ENCODE data around the gene ZNF646.

The ZNF646 gene

DNA sequence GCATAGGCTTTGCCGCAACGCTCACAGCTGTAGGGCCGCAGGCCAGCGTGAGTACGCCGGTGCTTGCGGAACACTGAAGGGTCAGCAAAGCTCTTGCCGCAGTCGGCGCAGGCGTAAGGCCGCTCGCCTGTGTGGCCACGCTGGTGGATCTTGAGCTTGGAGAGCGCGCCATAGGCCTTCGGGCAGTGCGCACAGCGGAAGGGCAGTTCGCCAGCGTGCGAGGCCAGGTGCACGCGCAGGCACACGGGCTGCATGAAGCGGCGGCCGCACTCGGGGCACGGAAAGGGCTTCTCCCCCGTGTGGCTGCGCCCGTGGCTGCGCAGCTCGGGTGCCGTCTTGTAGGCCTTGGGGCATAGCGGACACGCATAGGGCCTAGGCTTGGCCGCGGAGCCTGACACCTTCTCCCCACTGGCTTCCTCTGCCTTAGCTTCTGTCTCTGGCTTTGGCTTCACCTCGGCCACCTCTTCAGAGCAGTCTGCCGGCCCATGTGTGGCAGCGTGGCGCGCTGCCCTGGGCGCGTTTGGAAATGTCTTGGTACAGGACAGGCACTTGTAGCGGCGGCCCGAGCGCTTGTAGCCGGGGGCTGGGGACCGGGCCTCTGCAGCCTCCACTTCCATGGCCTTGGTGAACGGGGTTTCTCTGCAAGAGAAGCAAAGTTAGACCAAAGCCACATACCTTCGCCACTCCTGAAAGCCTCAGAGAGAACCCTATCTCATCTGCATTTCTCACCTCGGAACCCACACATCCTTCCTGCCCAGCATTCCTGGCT, 10.2 kb upstream of the ZNF646 start:
- DNase-seq (ENCODE audit: low read depth), result no peak
- TF ChIP-seq, protein P1, sequence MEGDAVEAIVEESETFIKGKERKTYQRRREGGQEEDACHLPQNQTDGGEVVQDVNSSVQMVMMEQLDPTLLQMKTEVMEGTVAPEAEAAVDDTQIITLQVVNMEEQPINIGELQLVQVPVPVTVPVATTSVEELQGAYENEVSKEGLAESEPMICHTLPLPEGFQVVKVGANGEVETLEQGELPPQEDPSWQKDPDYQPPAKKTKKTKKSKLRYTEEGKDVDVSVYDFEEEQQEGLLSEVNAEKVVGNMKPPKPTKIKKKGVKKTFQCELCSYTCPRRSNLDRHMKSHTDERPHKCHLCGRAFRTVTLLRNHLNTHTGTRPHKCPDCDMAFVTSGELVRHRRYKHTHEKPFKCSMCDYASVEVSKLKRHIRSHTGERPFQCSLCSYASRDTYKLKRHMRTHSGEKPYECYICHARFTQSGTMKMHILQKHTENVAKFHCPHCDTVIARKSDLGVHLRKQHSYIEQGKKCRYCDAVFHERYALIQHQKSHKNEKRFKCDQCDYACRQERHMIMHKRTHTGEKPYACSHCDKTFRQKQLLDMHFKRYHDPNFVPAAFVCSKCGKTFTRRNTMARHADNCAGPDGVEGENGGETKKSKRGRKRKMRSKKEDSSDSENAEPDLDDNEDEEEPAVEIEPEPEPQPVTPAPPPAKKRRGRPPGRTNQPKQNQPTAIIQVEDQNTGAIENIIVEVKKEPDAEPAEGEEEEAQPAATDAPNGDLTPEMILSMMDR (conservative IDR thresholded peaks at IDR 0.05; ENCODE audit: control insufficient read depth, insufficient read depth, low read depth, low read length), result no peak
- H3K4me3 ChIP-seq (ENCODE audit: control insufficient read depth, low read depth, low read length), result no peak overlapping the region

- TF ChIP-seq, protein P1 (conservative IDR thresholded peaks at IDR 0.05; ENCODE audit: control insufficient read depth, insufficient read depth, low read depth, low read length), result no peak
- DNase-seq (ENCODE audit: low read depth), result peak; percentile 98
- H3K4me3 ChIP-seq (ENCODE audit: control insufficient read depth, low read depth, low read length), result no peak overlapping the region
Observed at GRCh38 chr16:31064882-31065461, 9.2 kb upstream of the ZNF646 start.

- no peak for DNase-seq (ENCODE audit: low read depth)
- TF ChIP-seq, protein P1 (conservative IDR thresholded peaks at IDR 0.05; ENCODE audit: control insufficient read depth, insufficient read depth, low read depth, low read length), result no peak
- H3K4me3 ChIP-seq (ENCODE audit: control insufficient read depth, low read depth, low read length), result no peak overlapping the region
Observed at GRCh38 chr16:31067342-31067741, 6.9 kb upstream of the ZNF646 start.

DNA sequence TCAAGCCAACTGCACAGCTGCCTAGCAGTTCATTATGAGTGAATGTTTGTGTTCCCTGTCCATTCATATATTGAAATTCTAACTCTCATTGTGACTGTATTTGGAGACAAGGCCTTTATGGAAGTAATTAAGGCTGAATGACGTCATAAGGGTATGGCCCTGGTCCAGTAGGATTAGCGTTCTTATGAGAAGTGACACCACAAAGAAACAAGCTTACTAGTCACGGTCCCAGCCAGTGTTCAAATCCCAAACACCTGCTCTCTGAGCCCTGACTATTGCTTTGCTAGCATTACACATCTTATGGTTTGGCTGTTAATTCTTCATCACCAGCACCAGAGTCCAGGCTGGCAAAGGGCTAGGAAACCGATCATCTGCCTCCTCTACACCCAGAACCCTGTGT, 2.4 kb upstream of the ZNF646 start:
- peak overlapping the region; percentile 98 for H3K4me3 ChIP-seq (ENCODE audit: control insufficient read depth, low read depth, low read length)
- TF ChIP-seq, protein P1 (conservative IDR thresholded peaks at IDR 0.05; ENCODE audit: control insufficient read depth, insufficient read depth, low read depth, low read length), result no peak
- peak; percentile 98 for DNase-seq (ENCODE audit: low read depth)

DNA sequence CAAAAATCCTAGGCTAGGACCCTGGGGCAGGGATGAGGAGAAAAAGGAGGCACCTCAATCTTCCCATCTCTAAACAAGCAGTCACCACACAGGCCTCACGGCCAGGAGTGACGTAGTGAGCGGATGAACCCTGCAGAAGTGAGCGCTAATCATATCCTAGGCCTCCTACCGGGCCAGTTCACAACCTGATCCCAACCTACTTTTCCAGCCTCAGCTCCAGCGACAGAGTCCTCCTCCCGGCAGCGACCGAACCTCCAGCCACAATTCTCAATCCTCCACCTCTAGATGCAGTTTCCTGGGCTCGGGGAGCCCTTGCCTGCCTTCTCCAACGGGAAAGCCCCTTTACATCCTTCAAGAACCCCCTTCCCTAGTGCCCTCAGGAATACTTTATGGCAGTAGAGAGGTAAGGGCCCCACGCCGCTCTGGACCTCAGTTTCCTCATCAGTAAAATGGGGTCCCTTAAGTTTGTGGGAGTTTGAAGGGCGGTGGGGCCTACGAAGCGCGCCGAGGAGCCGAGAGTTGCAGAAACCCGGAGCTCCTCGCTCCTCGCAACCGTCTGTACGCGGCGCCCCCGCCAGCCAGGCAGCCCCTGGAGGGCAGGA, 1.6 kb upstream of the ZNF646 start:
- H3K4me3 ChIP-seq (ENCODE audit: control insufficient read depth, low read depth, low read length), result peak overlapping the region; percentile 98
- TF ChIP-seq, protein P1 (conservative IDR thresholded peaks at IDR 0.05; ENCODE audit: control insufficient read depth, insufficient read depth, low read depth, low read length), result no peak
- DNase-seq (ENCODE audit: low read depth), result peak; percentile 64

GRCh38 chr16:31073142-31073969, 866 bp upstream of the ZNF646 start:
- peak overlapping the region; percentile 98 for H3K4me3 ChIP-seq (ENCODE audit: control insufficient read depth, low read depth, low read length)
- TF ChIP-seq, protein P1 (conservative IDR thresholded peaks at IDR 0.05; ENCODE audit: control insufficient read depth, insufficient read depth, low read depth, low read length), result no peak
- peak; percentile 87 for DNase-seq (ENCODE audit: low read depth)
